Thymus (tissue), 11 donors: ENCODE data around the gene SOBP. TPM values are rescaled to one million over a fixed set of nuclear protein-coding genes. Genes with fewer than 3 reads are reported as not detected.

Source experiments
- DNase-seq, 9 donors: peaks; one replicate each; pipeline ENCODE4 v3.0.0-alpha.2; 2013; ENCODE audit warnings: low spot score in 9 of 9, low read depth in 6 of 9, missing footprints in 1 of 9
- H3K27ac ChIP-seq, 2 donors: one replicate each; pipeline ENCODE4 v1.5.1; 2013; ENCODE audit warnings: control low read depth in 1 of 2, low read depth in 1 of 2, low read length in 1 of 2, mild to moderate bottlenecking in 1 of 2, moderate library complexity in 1 of 2
- H3K27me3 ChIP-seq, 2 donors: one replicate each; pipeline ENCODE4 v1.5.1; 2013; ENCODE audit warnings: low read length in 1 of 2; ENCODE audit not compliant: control insufficient read depth in 2 of 2, insufficient read depth in 1 of 2
- H3K36me3 ChIP-seq, 2 donors: one replicate each; pipeline ENCODE4 v1.5.1; 2013; ENCODE audit warnings: low read length in 1 of 2, mild to moderate bottlenecking in 1 of 2, moderate library complexity in 1 of 2; ENCODE audit not compliant: control insufficient read depth in 2 of 2, insufficient read depth in 2 of 2
- H3K4me1 ChIP-seq, 2 donors: one replicate each; pipeline ENCODE4 v1.5.1; 2013; ENCODE audit warnings: low read length in 2 of 2; ENCODE audit not compliant: control insufficient read depth in 2 of 2, insufficient read depth in 2 of 2
- H3K4me3 ChIP-seq, 2 donors: one replicate each; pipeline ENCODE4 v1.5.1; 2013; ENCODE audit warnings: low read length in 2 of 2, control low read depth in 1 of 2, mild to moderate bottlenecking in 1 of 2
- H3K9me3 ChIP-seq, 2 donors: one replicate each; pipeline ENCODE4 v1.5.1; 2013; ENCODE audit warnings: low read length in 1 of 2, mild to moderate bottlenecking in 1 of 2; ENCODE audit not compliant: control insufficient read depth in 2 of 2, insufficient read depth in 1 of 2
- WGBS: extraction: QIAGEN DNeasy Blood & Tissue Kit; methylation state at CpG from one replicate; pipeline ENCODE4 v1.1.7; 2013; 5-methylcytosine and 5-hydroxymethylcytosine counted together
- polyA plus RNA-seq: library from polyadenylated mRNA; stranded (reverse); fragments of 200-250 nt; gene quantifications from one replicate; pipeline ENCODE4 v1.2.3, GENCODE V29; 2013
- total RNA-seq: library from RNA; stranded (reverse); fragments of 120-200 nt; gene quantifications from one replicate; pipeline ENCODE4 v1.2.4, GENCODE V29; 2013
- donor health status: healthy.

Gene SOBP
- total and polyA plus RNA-seq, 2 donors, result 4.1 to 4.2 TPM

DNA sequence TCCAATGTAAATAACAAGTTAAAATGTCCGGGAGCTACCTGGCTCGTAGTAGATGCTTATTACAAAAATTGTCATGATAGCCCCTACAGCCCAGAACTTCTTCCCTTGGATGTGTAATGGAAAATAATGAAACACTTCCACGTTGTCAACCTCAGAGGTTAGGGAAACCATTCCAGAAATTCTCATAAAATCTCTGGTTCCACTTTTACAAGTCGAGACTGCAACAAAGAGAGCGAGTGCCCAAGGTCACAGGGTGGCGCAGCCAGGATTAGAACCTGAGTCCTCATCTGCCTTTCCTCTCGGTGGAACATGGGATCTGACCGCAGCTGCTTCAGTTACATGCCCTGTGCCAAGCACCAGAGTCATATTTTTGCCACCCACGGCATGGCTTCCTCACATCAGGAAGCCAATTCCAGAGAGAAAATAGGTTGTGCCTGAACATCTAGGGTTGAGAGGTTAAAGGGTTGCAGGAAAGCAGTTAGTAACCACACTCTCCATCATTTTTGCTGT lies 157.6 kb downstream of the SOBP start:
- Histone ChIP-seq H3K4me1 (peaks cover 0 to 2% of the 10 kb centered on the region in 2 donors), H3K4me3 (no peak overlapping the region), H3K36me3 (no peaks in the 10 kb centered on the region), H3K27me3 (no peaks in the 10 kb centered on the region), H3K9me3 (no peaks in the 10 kb centered on the region), H3K27ac (no peak overlapping the region)
- DNase-seq, result no peak
- WGBS, result 97% methylated on average over 9 of the region's 9 CpGs

DNA sequence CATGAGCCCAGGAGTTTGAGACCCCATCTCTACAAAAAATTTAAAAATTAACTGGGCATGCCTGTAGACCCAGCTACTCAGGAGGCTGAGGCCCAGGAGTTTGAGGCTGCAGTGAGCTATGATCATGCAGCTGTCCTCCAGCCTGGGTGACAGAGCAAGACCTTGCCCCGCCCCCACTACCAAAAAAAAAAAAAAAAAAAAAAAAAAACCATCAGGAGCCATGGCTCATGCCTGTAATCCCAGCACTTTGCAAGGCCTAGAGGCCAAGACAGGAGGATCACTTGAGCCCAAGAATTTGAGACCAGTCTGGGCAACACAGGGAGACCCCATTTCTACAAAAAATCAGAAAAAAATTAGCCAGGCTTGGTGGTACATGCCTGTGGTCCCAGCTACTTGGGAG lies 159.1 kb downstream of the SOBP start:
- Histone ChIP-seq H3K27ac (no peak overlapping the region), H3K9me3 (no peaks in the 10 kb centered on the region), H3K4me3 (no peak overlapping the region), H3K27me3 (no peaks in the 10 kb centered on the region), H3K4me1 (peaks cover 0 to 2% of the 10 kb centered on the region in 2 donors), H3K36me3 (no peaks in the 10 kb centered on the region)
- WGBS, result 100% methylated on average over 1 of the region's 1 CpG
- no peak for DNase-seq

DNA sequence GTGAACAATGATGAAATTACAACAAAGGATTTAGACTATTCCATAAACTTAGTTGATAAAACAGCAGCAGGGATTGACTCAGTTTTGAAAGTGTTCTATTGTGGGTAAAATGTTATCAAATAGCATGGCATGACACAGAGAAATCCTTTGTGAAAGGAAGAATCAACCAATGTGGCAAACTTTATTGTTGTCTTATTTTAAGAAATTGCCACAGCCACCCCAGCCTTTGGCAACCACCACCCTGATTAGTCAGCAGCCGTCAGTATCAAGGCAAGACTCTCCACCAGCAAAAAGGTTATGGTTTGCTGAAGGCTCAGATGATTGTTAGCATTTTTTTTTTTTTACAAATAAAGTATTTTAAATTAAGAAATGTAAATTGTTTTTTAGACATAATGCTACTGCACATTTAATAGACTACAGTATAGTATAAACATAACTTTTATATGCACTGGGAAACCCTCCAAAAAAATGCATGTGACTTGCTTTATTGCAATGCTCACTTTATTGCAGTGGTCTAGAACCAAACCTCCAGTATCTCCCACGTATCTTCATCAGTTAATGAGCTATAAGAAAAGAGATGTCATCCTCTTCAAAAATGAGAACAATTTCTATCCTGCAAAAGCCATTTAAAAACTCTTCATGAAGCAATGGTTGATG lies 162.7 kb downstream of the SOBP start:
- peaks cover 2 to 14% of the 10 kb centered on the region in 2 donors for H3K4me1 ChIP-seq
- H3K9me3 ChIP-seq, result no peaks in the 10 kb centered on the region
- no peak for DNase-seq
- 92% methylated on average over 2 of the region's 2 CpGs for WGBS
- H3K27ac ChIP-seq, result no peak overlapping the region
- H3K4me3 ChIP-seq, result no peak overlapping the region
- H3K36me3 ChIP-seq, result no peaks in the 10 kb centered on the region
- no peaks in the 10 kb centered on the region for H3K27me3 ChIP-seq

DNA sequence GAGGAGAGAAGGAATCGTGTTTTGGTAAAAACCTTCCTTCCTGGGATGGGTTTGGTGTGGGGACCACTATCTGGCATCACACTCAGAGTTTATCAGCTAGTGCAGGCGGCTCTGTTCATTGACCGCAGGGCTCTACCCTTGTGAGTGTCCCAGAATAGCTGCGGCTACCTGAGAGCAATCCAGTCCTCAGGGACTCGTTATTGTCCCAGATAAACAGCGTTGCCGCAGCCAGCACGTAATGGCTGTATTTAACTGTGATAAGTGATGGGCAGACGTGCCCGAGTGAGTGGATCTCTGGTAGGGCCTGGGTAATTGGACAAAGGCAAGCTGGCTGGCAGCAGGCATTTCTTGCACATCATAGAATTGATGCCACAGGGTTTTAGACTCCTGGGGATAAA lies 163.3 kb downstream of the SOBP start:
- Histone ChIP-seq H3K27me3 (peaks cover 0 to 5% of the 10 kb centered on the region in 2 donors), H3K4me1 (peaks cover 2 to 19% of the 10 kb centered on the region in 2 donors), H3K27ac (no peak overlapping the region), H3K4me3 (no peak overlapping the region), H3K36me3 (no peaks in the 10 kb centered on the region), H3K9me3 (no peaks in the 10 kb centered on the region)
- DNase-seq, result no peak
- 97% methylated on average over 10 of the region's 10 CpGs for WGBS

DNA sequence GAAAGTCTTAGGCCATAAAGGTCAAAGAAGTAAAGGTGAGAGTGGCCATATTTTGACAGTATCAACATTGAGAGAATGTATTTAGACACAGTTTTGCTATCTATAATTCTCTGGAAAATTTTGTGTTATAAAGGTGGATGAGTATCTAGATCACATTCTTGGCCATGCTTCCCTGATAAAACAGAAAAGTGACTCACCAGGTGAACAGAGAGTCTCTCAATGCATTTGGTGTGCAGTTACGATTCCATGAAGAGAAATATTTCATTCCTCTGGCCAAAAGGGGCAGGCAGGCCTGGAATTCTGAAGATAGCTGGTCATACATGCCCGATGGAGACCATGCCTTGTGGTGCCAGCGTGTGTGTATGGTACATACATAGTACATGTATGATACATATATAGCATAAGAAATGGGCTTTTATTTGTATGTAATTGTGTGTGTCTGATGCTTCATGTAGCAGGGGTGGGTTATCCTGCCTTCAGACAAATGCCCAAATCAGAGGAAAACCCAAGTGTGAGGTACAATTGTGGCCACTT lies 164.0 kb downstream of the SOBP start:
- no peak overlapping the region for H3K4me3 ChIP-seq
- 92% methylated on average over 3 of the region's 3 CpGs for WGBS
- H3K9me3 ChIP-seq, result no peaks in the 10 kb centered on the region
- peaks cover 2 to 24% of the 10 kb centered on the region in 2 donors for H3K4me1 ChIP-seq
- H3K27me3 ChIP-seq, result peaks cover 0 to 6% of the 10 kb centered on the region in 2 donors
- DNase-seq, result no peak
- no peak overlapping the region for H3K27ac ChIP-seq
- no peaks in the 10 kb centered on the region for H3K36me3 ChIP-seq

DNA sequence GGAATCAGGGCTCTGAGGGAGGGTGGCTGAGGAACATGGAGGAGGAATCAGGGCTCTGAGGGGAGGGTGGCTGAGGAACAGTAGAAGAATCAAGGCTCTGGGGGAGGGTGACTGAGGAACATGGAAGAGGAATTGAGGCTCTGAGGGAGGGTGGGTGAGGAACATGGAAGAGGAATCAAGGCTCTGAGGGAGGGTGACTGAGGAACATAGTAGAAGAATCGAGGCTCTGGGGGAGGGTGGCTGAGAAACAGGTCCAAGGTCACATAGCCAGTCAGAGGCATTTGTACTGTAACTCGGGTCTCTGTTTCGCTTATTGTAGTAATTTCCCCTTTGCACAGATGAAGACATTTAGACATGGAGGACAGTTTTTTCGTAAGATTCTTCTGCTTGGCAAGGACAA lies 164.8 kb downstream of the SOBP start:
- Histone ChIP-seq H3K36me3 (no peaks in the 10 kb centered on the region), H3K4me3 (no peak overlapping the region), H3K27ac (no peak overlapping the region), H3K4me1 (peaks cover 2 to 24% of the 10 kb centered on the region in 2 donors), H3K9me3 (no peaks in the 10 kb centered on the region), H3K27me3 (peaks cover 0 to 9% of the 10 kb centered on the region in 2 donors)
- DNase-seq, result no peak
- WGBS, result 88% methylated on average over 4 of the region's 4 CpGs

DNA sequence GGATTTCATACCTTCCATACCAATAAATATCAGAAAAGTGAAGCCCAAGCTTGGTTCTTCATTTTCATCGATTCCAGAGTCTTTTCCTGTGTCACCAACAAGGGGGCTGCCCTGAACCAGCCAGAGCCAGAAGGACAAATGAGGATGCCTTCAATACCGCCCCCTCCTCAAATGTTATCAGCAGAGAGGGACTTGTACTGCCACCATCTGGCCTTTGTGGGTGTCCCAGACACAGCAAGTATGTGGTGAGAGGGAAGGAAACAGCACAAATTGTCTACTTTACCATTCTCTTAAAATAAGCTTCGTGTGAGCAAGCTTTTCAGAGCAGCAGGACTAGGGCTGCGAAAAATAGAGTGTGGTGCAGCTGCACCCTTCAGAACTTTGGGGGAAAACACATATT lies 165.3 kb downstream of the SOBP start:
- Histone ChIP-seq H3K4me1 (peaks cover 2 to 24% of the 10 kb centered on the region in 2 donors), H3K9me3 (no peaks in the 10 kb centered on the region), H3K27me3 (peaks cover 0 to 9% of the 10 kb centered on the region in 2 donors), H3K36me3 (no peaks in the 10 kb centered on the region), H3K27ac (peak overlapping the region in 1 of 2 donors; percentile 18), H3K4me3 (no peak overlapping the region)
- no peak for DNase-seq
- 44% methylated on average over 4 of the region's 4 CpGs for WGBS

DNA sequence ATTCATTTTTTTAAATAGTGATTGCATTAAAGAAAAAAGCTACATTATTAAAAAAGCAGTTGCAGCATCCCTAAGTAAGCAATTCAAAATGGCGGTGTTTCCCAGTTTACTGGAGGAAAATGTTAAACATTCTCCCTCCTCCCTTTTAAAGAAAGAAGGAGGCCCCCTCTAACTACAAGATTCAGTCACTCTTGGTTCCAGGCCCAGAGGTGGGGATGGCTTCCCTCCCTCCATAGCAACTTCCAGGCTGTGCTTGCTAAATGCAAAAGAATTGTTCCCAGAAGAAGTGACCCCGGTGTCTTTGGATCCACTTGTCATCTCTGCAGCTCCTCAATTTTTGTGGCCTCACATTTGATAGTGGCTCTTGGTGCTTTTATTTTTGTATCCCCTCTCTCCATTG lies 165.9 kb downstream of the SOBP start:
- no peak for DNase-seq
- WGBS, result 95% methylated on average over 2 of the region's 2 CpGs
- Histone ChIP-seq H3K4me3 (no peak overlapping the region), H3K27ac (no peak overlapping the region), H3K27me3 (peaks cover 0 to 9% of the 10 kb centered on the region in 2 donors), H3K9me3 (no peaks in the 10 kb centered on the region), H3K4me1 (peaks cover 2 to 25% of the 10 kb centered on the region in 2 donors), H3K36me3 (no peaks in the 10 kb centered on the region)

DNA sequence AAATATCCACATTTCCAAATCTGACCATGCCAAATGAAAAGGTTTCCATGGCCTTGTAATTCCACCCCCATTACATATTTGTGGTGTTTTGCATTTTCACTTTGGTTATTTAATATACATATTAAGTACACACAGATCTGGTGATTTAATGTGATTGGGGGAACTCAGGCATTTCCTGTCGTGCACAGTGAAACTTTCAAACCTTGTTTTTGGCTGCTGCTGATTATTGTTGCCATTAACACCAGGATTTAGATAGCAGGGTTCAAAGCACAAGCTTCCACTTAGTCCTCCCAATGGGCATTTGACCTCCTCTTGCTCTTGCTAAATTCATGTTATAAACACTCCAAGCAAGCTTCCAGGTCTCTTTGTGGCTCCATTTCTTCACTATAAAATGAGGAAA lies 166.5 kb downstream of the SOBP start:
- Histone ChIP-seq H3K27ac (no peak overlapping the region), H3K36me3 (no peaks in the 10 kb centered on the region), H3K27me3 (peaks cover 0 to 9% of the 10 kb centered on the region in 2 donors), H3K9me3 (no peaks in the 10 kb centered on the region), H3K4me1 (peaks cover 2 to 27% of the 10 kb centered on the region in 2 donors), H3K4me3 (no peak overlapping the region)
- WGBS, result 79% methylated on average over 1 of the region's 1 CpG
- DNase-seq, result no peak
